Erythroblast (primary cell): Measurements from ENCODE around the gene ADRA2A.

ENCODE experiments used
- GATA1 ChIP-seq: IDR thresholded peaks from 2 replicates; pipeline ENCODE4 v1.6.1; 2011; ENCODE audit warnings: low read depth, mild to moderate bottlenecking, control low read depth, low read length, moderate library complexity
- POLR2A ChIP-seq: IDR thresholded peaks from 2 replicates; pipeline ENCODE4 v1.6.1; 2011; ENCODE audit warnings: mild to moderate bottlenecking, low read length

DNA sequence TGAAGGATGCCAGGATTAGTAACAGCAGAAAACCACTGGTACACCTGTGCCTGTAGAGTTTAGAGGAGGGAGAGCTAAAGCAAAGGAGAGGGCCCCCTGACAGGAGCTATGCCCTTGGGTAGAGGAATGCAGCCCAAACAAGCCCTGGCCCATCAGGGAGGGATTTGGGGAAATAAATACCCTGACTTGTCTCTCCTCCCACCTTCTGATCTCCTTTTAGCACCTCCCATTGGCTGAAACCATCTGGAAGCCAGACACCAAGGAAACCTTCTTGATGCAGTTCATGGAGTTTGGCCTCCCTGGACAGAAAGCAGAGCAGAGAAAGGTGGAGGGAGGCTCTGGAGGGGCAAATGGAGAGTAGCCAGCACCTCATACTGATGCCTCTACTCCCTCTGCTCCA is 45.3 kb downstream of the ADRA2A start:
- TF ChIP-seq POLR2A (no peak), GATA1 (no peak)
